Mesenteric fat pad (tissue), 1 donor: Measurements from ENCODE around the gene FAM81B. TPM values are rescaled to one million over a fixed set of nuclear protein-coding genes. Genes with fewer than 3 reads are reported as not detected.

Source experiments
- DNase-seq: peaks from one replicate; pipeline ENCODE4 v3.0.0-alpha.2; 2020; ENCODE audit warnings: low spot score
- total RNA-seq: library from RNA; stranded (reverse); fragmentation: NEBNext Ultra II Directional; extraction: Animal tissue kit (Norgen Biotek cat#: 25700); gene quantifications from one replicate; pipeline ENCODE4 v1.2.1, GENCODE V29; 2021
- donor health status: DM: yes; HTN: yes; CAD: no.

The FAM81B gene
- total RNA-seq, 1 donor from 2014 or later, result not detected

- DNase-seq, result no peak
These were observed 69.5 kb downstream of the FAM81B start for GRCh38 chr5:95460665-95461064.

GRCh38 chr5:95471487-95471886 is 80.3 kb downstream of the FAM81B start:
- no peak for DNase-seq

GRCh38 chr5:95471942-95472341 is 80.8 kb downstream of the FAM81B start:
- DNase-seq, result no peak

- DNase-seq, result no peak
These were observed 93.3 kb downstream of the FAM81B start for GRCh38 chr5:95484421-95484820.

GRCh38 chr5:95486191-95486590 is 95.0 kb downstream of the FAM81B start:
- no peak for DNase-seq

GRCh38 chr5:95487880-95488279 is 96.7 kb downstream of the FAM81B start:
- no peak for DNase-seq

Other genes starting within 250 kb of the FAM81B start
- 37.5 TPM for gene MCTP1, start 106.3 kb upstream of the FAM81B start, total RNA-seq
- 79.3 TPM for gene SKIC3, start 163.6 kb downstream of the FAM81B start, total RNA-seq
- 3.2 TPM for gene ARSK, start 163.7 kb downstream of the FAM81B start, total RNA-seq
- gene GPR150, start 228.7 kb downstream of the FAM81B start, total RNA-seq, result 0.32 TPM